ENCODE measurements around the gene TMUB1.

GRCh38 chr7:151085691-151086620 is 2.7 kb upstream of the TMUB1 start, which contains the start of gene AGAP3:
- TF ChIP-seq, protein P1, sequence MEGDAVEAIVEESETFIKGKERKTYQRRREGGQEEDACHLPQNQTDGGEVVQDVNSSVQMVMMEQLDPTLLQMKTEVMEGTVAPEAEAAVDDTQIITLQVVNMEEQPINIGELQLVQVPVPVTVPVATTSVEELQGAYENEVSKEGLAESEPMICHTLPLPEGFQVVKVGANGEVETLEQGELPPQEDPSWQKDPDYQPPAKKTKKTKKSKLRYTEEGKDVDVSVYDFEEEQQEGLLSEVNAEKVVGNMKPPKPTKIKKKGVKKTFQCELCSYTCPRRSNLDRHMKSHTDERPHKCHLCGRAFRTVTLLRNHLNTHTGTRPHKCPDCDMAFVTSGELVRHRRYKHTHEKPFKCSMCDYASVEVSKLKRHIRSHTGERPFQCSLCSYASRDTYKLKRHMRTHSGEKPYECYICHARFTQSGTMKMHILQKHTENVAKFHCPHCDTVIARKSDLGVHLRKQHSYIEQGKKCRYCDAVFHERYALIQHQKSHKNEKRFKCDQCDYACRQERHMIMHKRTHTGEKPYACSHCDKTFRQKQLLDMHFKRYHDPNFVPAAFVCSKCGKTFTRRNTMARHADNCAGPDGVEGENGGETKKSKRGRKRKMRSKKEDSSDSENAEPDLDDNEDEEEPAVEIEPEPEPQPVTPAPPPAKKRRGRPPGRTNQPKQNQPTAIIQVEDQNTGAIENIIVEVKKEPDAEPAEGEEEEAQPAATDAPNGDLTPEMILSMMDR (IDR thresholded peaks at IDR 0.05), result no peak
- TF ChIP-seq ZFX (IDR thresholded peaks at IDR 0.05; ENCODE audit: borderline replicate concordance), result no peak

Measured in 22Rv1 (cell line).